ENCODE data around the gene CAD. TPM values are rescaled to one million over a fixed set of nuclear protein-coding genes. Genes with fewer than 3 reads are reported as not detected.

The CAD gene
- total RNA-seq, 1 experiment from 2014 or later: 130 TPM

DNA sequence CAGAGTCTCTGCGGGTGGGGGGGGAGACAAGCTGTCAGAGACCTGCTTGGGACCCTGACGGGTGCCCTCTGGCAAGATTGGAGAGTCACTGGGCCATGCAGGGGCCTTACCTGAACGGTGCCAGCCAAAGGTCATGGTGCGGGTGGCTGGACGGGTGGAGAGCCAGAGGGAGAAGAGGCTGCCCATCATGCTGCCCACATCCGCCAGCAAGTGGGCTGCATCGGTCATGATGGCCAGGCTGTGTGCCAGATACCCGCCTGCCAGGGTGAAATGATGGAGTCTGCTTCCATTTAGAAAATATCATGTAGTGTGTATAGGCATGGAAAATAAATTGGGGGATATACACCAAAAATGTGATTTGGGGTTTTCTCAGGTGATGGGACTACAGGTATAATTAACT is 40.9 kb downstream of the CAD start:
- H3K4ac ChIP-seq (ENCODE audit: low read depth, low read length): no peak overlapping the region
- no peak overlapping the region for H3T11ph ChIP-seq (ENCODE audit: low read length)
- no peak overlapping the region; the same call in 1 of the 2 replicates for H3K14ac ChIP-seq (ENCODE audit: insufficient read depth, low read length)

More for the DNA sequence above, 40.9 kb downstream of the CAD start:
- no peaks in the 10 kb centered on the region; the same call in 1 of the 2 replicates for H3K4me1 ChIP-seq (ENCODE audit: insufficient read depth, low read length)
- no peak overlapping the region for H4K91ac ChIP-seq (ENCODE audit: insufficient read length, low read depth, low read length)
- no peak overlapping the region for H2BK20ac ChIP-seq (ENCODE audit: low read depth, low read length, poor library complexity, severe bottlenecking)
- no peak overlapping the region for H2BK12ac ChIP-seq (ENCODE audit: insufficient read length, low read depth, low read length)
- no peak overlapping the region for H2AFZ ChIP-seq (ENCODE audit: low read length)
- H4K8ac ChIP-seq (replicated peaks; ENCODE audit: insufficient read length, low read depth, low read length): no peak overlapping the region
- H3K79me2 ChIP-seq (ENCODE audit: insufficient read depth, low read length): no peaks in the 10 kb centered on the region
- H3K9me3 ChIP-seq (ENCODE audit: control insufficient read depth, low read depth, low read length): no peaks in the 10 kb centered on the region
- H3K9ac ChIP-seq (ENCODE audit: extremely low read depth, insufficient read length, low read length): no peak overlapping the region
- no peaks in the 10 kb centered on the region for H3K79me1 ChIP-seq (ENCODE audit: insufficient read depth, low read depth, low read length, poor library complexity, severe bottlenecking)
- H2BK120ac ChIP-seq (ENCODE audit: low read depth, low read length, poor library complexity, severe bottlenecking): no peak overlapping the region
- no peaks in the 10 kb centered on the region; a peak in 2 of 7 replicates for H3K36me3 Mint-ChIP-seq (ENCODE audit: insufficient read depth in 1 of 3, low read depth in 3 of 3)
- H4K20me1 ChIP-seq (ENCODE audit: control insufficient read depth, insufficient read depth, insufficient read length): no peaks in the 10 kb centered on the region
- no peak overlapping the region for H3K23ac ChIP-seq (ENCODE audit: insufficient read length, low read depth, low read length)
- no peak overlapping the region for H2AK5ac ChIP-seq (ENCODE audit: insufficient read length, low read length)
- H3K27ac Mint-ChIP-seq: no peak overlapping the region
- H3K27me3 ChIP-seq (ENCODE audit: insufficient read depth, low read length): peaks cover 14% of the 10 kb centered on the region; the same call in 1 of the 2 replicates
- DNase-seq: no peak
- H4K5ac ChIP-seq (ENCODE audit: insufficient read length, low read depth, low read length): no peak overlapping the region
- WGBS (ENCODE audit: extremely low coverage, insufficient read length, low lambda C conversion rate): no CpG with 5 or more reads among the region's 8 CpGs
- no peak overlapping the region for H3K4me2 ChIP-seq (ENCODE audit: insufficient read depth, insufficient read length, low read length)
- peaks cover 65% of the 10 kb centered on the region for H3K27me3 Mint-ChIP-seq (ENCODE audit: low read depth)
- no peak overlapping the region for H2BK5ac ChIP-seq (ENCODE audit: insufficient read length, low read length)
- no peak overlapping the region for H3K56ac ChIP-seq (ENCODE audit: insufficient read length, low read depth, low read length)
- no peaks in the 10 kb centered on the region for H3K9me3 Mint-ChIP-seq
- no peak overlapping the region for H3K27ac ChIP-seq (ENCODE audit: insufficient read length, low read depth, low read length)
- no peak overlapping the region for H3K4me3 Mint-ChIP-seq
- TF ChIP-seq, protein P1, sequence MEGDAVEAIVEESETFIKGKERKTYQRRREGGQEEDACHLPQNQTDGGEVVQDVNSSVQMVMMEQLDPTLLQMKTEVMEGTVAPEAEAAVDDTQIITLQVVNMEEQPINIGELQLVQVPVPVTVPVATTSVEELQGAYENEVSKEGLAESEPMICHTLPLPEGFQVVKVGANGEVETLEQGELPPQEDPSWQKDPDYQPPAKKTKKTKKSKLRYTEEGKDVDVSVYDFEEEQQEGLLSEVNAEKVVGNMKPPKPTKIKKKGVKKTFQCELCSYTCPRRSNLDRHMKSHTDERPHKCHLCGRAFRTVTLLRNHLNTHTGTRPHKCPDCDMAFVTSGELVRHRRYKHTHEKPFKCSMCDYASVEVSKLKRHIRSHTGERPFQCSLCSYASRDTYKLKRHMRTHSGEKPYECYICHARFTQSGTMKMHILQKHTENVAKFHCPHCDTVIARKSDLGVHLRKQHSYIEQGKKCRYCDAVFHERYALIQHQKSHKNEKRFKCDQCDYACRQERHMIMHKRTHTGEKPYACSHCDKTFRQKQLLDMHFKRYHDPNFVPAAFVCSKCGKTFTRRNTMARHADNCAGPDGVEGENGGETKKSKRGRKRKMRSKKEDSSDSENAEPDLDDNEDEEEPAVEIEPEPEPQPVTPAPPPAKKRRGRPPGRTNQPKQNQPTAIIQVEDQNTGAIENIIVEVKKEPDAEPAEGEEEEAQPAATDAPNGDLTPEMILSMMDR (conservative IDR thresholded peaks at IDR 0.05): no peak
- peaks cover 10 to 12% of the 10 kb centered on the region in 2 experiments for H3K4me1 Mint-ChIP-seq
- H2BK15ac ChIP-seq (ENCODE audit: low read depth, low read length): no peak overlapping the region
- no peak overlapping the region for H3K18ac ChIP-seq (ENCODE audit: insufficient read length, low read depth, low read length)
- peaks cover 9% of the 10 kb centered on the region for H3K23me2 ChIP-seq (ENCODE audit: insufficient read length, low read depth, low read length, poor library complexity, severe bottlenecking)

Measured in H9 (cell line).